HG03439 (cell line): Measurements from ENCODE around the gene TMEM209.

Experiments
- ATAC-seq: cut with Tn5 transposase; IDR thresholded peaks from one replicate; pipeline ENCODE4 v1.9.1; 2021; ENCODE audit warnings: mild to moderate bottlenecking, moderate library complexity; ENCODE audit not compliant: unreplicated experiment

TMEM209 gene

GRCh38 chr7:130144312-130145171 lies 60.7 kb downstream of the TMEM209 start:
- ATAC-seq: no peak

GRCh38 chr7:130143986-130144311 lies 61.3 kb downstream of the TMEM209 start:
- no peak for ATAC-seq

GRCh38 chr7:130143334-130143732 lies 61.9 kb downstream of the TMEM209 start:
- no peak for ATAC-seq

DNA sequence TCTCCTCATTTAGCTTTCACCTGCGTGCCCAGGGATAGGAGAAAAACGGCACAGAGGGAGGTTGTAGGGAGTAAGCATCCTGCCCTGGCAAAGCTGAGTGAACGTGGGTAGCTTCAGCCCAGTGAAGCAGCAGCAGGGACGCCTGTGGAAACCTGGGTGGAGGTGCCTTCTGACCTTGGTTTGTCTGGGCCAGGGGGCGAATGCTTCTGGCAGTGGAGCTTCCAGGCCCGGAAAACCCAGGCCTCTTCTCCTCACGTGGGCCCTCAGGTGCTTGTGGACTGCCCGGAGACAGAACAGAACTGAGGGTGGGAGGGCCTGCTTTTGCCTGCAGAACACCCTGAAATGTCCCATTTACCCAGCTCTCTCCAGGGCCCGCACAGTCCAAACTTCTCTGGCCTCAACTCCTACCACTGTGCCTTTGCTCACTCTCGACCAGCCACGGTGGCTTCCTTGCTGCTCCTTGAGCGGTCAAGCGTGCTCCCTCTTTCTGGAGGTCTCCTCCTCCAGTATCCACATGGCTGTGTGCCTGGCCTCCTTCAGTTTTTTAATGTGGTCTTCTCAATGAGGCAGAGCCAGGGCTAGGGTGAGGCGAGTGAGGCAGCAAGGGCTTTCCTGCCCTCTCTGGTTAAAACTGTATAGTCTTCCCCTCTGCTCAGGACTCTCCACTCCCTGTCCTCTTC lies 62.4 kb downstream of the TMEM209 start:
- ATAC-seq: no peak

- ATAC-seq: no peak
Measured at GRCh38 chr7:130141884-130142653, 63.1 kb downstream of the TMEM209 start.

DNA sequence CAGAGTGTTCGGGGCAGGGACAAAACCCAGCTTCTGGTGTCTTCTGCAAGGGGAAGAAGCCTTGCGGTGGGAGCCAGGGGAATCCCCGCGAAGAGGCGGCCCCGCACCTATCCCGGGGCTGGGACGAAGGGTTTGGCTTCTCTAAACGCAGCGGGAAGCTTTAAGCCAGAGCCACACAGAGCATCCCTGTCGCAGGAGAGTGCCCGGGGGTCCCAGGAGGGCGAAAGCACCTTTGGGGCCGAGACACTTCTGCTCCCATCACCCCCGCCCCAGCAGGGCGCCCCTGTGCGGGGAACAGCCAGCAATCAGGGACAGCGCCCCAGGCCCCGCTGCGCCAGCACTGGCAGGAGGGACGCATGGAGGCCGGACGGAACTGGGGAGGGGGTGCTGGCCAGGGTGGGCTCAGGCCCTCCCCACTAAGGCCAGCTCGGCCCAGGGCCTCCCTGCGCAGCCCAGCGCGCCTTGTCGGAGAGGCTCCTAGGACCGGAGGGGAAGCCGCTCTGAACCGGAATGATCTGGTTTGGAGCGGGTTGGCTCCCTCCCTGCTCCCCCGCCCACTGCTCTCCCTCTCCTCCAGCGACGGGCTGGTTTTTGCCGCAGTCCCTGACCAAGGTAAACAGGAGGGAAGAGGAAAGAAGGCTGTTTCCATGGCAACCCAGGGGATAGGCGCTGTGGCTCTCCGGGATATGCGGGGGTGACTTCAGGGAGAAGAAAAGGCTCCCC lies 63.9 kb downstream of the TMEM209 start:
- ATAC-seq: no peak

DNA sequence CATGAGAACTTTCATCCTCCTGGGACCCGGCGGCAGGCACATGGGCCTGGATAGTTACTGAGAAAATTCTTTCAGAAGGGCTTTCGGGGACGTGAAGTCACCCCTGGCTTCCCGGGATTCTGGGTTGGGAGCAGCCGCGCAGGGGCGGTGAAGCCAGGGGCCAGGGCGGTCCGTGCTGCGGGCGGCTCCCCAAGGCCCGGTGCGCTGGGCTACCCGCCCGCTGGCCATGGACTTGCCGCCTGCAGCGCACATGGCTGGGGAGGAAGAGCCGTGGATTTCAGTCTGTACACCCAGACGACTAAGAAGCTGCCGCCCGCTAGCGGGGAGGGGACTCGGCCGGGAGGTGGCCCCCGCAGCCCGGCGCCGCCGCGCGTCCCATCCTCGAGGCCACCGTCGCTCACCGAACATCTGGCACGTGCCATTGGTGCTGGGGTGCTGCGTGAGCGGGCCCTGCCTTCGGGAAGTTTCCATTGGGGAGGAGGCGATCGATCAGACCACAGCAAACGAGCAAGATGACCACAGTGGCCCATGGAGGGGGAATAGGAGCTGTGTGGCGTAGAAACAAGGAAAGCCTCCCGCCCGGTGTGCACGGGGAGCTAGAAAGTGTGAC lies 64.5 kb downstream of the TMEM209 start:
- ATAC-seq: no peak

- ATAC-seq: no peak
Measured at GRCh38 chr7:130139193-130139960, 65.8 kb downstream of the TMEM209 start.

- ATAC-seq: no peak
Measured at GRCh38 chr7:130137207-130137606, 68.0 kb downstream of the TMEM209 start.

GRCh38 chr7:130136579-130137167 lies 68.5 kb downstream of the TMEM209 start:
- ATAC-seq: no peak

DNA sequence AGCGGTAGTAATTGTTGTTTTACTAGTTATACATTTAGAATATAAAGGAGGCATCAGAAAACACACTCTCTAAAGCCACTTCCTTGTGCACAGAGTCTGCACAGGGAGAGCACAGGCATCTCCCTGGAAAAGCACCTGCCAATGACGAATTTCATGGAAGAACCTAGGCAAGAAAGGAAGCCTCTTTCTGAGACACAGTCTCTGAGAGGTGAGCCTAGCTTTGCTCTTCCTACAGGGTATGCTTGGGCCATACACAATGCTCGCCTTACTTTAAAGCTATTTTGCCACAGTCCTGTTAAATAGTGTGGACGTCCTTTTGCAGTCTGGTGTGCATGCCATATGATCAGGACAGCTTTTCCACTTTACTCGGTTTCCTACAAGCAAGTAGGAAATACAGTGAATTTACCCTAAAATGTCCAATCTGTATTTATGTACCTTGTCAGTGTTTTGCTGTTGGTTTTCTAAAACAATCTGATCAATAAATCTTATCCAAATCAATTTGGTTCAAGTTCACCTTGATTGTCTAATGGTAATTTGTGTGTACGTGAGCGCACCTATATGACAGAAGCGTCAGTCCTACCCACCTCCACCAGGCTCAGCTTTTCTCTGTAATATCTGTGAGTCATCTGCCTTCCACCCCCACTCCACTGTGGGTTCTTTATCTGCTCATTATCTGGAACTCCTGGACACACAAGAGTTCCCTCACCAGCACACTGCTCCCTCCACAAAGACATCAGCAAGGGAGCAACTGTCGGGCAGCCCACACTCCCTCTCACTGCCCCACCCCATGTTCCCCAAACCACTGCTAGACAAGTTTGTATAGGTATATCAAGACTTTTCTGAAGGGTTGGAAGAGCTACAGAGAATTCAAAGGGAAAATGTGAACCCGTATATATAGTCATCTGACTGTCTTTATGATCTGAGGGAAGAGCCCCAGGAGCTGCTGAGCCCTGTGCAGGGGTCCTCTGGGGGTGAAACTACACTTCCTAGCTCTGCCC lies 69.7 kb downstream of the TMEM209 start:
- no peak for ATAC-seq

DNA sequence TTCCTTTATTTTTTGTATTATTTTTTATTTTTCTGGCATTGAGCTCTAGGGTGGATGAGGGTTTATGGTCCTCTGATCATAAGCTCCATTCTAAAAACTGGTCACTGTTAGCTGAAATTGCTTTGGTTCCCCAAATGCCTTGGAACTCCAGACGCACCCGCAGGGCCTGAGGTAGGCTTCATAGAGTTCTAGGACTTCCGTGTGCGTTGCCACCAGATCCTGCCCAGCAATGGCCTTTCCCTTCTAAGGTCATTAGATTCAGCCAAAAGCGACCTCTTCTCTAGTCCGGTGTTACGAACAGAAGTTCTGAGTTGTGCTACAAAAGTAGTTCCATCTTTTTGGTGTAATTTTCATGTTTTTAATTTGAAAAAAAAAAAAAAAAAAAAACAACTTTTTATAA lies 70.5 kb downstream of the TMEM209 start:
- ATAC-seq: no peak

GRCh38 chr7:130134106-130134636 lies 71.0 kb downstream of the TMEM209 start:
- ATAC-seq: no peak

DNA sequence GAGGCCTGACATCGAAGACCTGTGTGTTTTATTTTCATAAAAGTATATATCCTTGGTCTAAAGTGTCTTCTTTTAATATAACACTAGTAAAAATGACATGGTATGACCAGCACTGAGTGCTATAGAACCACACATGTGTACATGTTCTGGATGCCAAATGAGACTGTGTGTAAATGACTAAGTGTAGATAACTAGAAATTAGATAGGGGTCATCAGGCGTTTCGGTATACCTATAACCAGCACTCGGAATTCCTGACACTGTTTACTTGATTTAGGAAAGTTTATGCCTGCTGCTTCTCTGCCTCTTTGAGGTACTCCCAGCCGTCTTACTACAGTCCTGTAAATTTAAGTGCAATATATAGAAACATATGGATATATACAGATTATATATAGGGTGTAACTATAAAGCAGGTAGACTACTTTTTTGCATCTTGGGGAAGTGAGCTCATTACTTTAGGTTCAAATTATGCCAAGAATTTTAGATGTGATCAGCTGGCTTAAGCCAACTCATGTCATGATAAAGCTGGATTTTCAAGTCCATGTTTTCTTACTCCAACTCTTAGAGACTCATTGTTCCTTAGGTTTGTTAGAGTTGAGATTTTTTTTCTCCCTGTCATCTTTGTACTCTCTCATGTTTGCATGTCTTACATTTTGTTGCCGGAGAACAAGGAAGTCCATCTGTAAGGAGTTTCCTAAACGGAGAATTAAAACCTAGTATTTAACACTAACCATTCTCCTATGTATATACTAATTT lies 72.0 kb downstream of the TMEM209 start:
- ATAC-seq: no peak

DNA sequence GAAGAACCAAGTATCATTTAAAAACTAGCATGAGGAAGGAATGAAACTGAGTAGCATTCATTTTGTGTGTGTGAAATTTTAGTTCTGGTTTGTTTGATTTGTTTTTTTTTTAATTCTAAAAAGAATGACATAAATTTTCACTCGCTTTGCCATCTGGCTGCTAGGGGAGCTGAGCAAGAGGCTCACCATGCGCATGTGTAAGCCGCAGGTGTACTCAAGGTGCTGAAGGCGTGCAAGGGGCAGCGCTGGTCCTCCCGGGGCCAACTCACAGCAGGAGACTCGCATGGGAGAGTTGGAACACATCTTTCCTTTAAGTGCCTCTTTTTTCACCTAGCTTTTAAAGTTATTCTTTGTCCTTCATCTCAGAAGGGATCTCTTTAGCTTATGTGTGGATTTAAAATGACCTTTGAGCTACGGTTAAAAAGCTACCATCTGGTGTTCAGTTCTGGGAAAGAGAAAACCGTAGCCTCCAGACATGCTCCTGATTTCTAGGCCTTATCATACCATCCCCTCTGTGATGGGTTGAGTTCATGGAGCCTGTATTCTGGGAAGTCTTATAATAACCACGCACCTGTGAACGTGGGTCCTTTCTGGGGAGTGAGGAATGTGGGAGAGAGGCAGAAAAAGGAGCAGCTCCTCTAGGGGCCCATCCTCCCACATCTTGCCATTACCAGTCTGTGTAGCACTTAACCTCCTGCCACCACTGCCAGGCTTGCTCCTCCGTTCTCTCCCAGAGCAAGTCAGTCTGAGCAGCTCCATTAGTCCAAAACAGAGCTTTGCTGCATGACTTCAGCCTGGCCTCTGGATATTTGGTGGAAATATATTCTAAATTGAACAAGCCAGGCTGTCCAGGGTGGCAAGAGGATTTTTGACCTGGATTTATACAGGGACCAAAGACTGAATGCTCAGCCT lies 73.0 kb downstream of the TMEM209 start:
- no peak for ATAC-seq

DNA sequence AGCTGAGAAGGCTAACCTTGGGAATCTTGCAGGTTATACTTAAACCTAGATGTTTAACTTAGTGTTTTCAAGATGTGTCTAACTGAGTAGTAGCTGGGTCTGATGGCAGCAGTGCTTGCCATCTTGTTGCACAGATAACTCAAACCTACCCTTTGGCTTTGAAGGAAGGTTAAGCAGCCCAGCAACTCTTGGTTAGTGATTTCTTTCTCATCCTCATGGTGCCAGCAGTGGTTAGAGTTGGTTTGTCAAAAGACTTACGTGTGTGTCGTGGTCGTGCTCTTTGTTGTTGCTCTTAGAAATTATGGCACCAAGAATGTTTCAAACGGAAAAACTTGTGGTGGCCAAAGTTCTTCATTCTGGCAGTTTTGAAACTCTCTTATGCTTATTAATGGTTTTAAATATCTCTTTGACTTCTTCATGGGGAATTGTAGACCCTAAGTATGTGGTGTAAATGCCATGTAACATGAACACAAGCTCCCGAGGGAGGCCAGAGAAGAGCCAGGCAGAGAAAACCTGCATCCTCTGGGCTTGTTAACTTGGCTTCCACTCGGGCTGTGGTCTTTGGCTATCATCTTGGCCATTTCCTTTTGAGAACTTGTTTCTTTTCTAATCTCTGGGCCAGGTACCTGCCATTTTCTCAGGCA lies 73.9 kb downstream of the TMEM209 start:
- no peak for ATAC-seq
